Measurements from ENCODE around the gene CPM.
"Not testable (repeated sequence)": the region's sequence is repeated elsewhere in the genome, so short reads cannot be mapped to it uniquely, and the experiment has no call there.

Gene CPM

GRCh38 chr12:68825569-68826217, 107.3 kb downstream of the CPM start:
- no peak for DNase-seq (ENCODE audit: low spot score)

GRCh38 chr12:68824597-68825250, 108.2 kb downstream of the CPM start:
- no peak for DNase-seq (ENCODE audit: low spot score)

- DNase-seq (ENCODE audit: low spot score) = no peak
These were observed 108.8 kb downstream of the CPM start for GRCh38 chr12:68824131-68824530.

GRCh38 chr12:68823696-68824095, 109.3 kb downstream of the CPM start:
- no peak for DNase-seq (ENCODE audit: low spot score)

- DNase-seq (ENCODE audit: low spot score) = no peak
These were observed 111.4 kb downstream of the CPM start for GRCh38 chr12:68821357-68822188.

GRCh38 chr12:68819481-68819880, 113.5 kb downstream of the CPM start:
- not testable (repeated sequence) for DNase-seq (ENCODE audit: low spot score)

GRCh38 chr12:68815928-68816800, 116.8 kb downstream of the CPM start:
- no peak for DNase-seq (ENCODE audit: low spot score)

GRCh38 chr12:68815232-68815927, 117.6 kb downstream of the CPM start:
- no peak for DNase-seq (ENCODE audit: low spot score)

- no peak for DNase-seq (ENCODE audit: low spot score)
These were observed 118.3 kb downstream of the CPM start for GRCh38 chr12:68814490-68815231.

- DNase-seq (ENCODE audit: low spot score) = no peak
These were observed 119.8 kb downstream of the CPM start for GRCh38 chr12:68813242-68813593.

GRCh38 chr12:68812553-68813241, 120.3 kb downstream of the CPM start:
- no peak for DNase-seq (ENCODE audit: low spot score)

GRCh38 chr12:68811573-68811972, 121.4 kb downstream of the CPM start:
- DNase-seq (ENCODE audit: low spot score) = not testable (repeated sequence)

- not testable (repeated sequence) for DNase-seq (ENCODE audit: low spot score)
These were observed 123.0 kb downstream of the CPM start for GRCh38 chr12:68810027-68810389.

- DNase-seq (ENCODE audit: low spot score) = no peak
These were observed 123.6 kb downstream of the CPM start for GRCh38 chr12:68809190-68810026.

- DNase-seq (ENCODE audit: low spot score) = peak; percentile 66
These were observed 124.4 kb downstream of the CPM start for GRCh38 chr12:68808388-68809189.

- DNase-seq (ENCODE audit: low spot score) = peak; percentile 89
These were observed 125.2 kb downstream of the CPM start, which contains the start of gene MDM2 for GRCh38 chr12:68807576-68808387. Gene MDM2 (plus strand): TSS chr12:68808177. CDS start chr12:68808478, 301 bp downstream.

- not testable (repeated sequence) for DNase-seq (ENCODE audit: low spot score)
These were observed 125.7 kb downstream of the CPM start for GRCh38 chr12:68807274-68807575.
